ENCODE data around the gene TTC7B.

TTC7B gene

DNA sequence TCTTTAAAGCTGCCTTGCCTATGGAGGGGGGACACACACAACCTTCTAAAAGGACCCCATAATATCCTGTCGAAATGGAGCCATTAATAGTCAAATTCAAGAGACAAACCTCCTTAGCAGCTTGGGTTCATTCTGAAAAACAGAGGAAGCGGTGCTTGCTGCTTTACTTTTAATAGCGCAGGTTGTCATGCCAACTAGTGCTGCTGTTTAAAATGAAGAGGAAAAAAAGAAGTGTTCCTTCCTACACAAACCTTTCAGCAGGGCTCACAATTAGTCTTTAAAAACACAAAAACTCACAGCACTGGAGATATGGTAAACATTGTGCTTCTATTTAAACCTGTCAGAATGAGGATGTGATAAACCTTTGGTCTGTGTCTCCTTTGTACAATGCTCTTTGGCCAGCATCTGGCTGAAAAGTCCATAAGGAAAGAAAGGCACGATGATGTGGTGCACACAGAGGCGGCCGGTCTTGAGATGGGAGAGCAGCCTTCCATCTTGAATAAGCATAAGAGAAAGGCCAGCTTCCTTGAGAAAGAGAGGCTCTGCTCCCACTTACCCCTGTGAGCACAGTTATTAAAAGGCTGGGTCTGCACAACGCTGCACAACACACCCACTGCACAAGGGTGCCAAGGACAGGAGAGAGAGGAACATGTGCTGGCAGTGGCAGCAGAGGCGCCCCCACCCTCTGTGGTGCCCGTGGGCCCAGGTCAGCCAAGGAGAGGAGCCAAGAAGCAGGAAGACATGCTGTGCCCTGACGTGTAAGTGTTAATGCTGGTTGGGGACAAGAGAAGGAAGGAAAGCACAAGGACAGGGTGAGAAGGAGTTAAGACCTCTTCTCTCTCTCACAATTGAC lies 144.6 kb downstream of the TTC7B start:
- H3K4me3 ChIP-seq (ENCODE audit: low read depth, low read length) = no peak overlapping the region
- TF ChIP-seq, protein P1, sequence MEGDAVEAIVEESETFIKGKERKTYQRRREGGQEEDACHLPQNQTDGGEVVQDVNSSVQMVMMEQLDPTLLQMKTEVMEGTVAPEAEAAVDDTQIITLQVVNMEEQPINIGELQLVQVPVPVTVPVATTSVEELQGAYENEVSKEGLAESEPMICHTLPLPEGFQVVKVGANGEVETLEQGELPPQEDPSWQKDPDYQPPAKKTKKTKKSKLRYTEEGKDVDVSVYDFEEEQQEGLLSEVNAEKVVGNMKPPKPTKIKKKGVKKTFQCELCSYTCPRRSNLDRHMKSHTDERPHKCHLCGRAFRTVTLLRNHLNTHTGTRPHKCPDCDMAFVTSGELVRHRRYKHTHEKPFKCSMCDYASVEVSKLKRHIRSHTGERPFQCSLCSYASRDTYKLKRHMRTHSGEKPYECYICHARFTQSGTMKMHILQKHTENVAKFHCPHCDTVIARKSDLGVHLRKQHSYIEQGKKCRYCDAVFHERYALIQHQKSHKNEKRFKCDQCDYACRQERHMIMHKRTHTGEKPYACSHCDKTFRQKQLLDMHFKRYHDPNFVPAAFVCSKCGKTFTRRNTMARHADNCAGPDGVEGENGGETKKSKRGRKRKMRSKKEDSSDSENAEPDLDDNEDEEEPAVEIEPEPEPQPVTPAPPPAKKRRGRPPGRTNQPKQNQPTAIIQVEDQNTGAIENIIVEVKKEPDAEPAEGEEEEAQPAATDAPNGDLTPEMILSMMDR (IDR thresholded peaks at IDR 0.05; ENCODE audit: insufficient read depth, low read depth, low read length, missing control alignments) = no peak
- no peak for DNase-seq (ENCODE audit: low read depth)

DNA sequence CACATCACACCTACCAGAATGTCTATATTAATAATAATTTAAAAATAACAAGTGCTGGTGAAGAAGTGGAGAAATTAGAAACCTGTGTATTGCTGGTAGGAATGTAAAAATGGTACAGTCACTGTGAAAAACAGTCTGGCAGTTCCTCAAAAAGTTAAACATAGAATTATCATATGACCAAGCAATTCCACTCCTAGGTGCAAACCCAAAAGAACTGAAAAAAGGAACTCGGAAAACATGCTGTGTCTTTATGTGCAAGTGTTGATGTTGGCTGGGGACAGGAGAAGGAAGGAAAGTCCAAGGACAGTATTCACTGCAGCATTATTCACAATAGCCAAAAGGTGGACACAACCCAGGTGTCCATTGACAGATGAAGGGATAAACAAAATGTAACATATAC lies 146.5 kb downstream of the TTC7B start:
- H3K4me3 ChIP-seq (ENCODE audit: low read depth, low read length) = no peak overlapping the region
- TF ChIP-seq, protein P1 (IDR thresholded peaks at IDR 0.05; ENCODE audit: insufficient read depth, low read depth, low read length, missing control alignments) = no peak
- DNase-seq (ENCODE audit: low read depth) = no peak

DNA sequence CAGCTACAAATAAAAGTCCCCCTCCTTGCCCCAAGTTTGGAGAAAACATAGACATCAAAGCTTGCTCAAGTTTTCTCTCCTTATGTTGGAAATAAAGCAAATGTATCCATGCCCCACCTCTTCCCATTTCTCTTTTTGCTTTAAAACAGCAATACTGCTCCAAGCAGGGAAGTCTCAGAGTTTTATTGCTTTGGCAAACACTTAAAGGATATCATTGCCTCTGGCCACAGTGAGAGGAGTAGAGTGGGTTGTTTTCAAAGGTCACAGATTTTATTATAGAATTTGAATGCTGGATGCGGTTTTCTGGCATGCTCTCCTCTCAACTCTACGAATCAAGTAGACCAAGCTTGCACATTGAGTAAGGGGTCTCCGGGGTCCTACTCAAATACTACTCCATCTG lies 149.7 kb downstream of the TTC7B start:
- no peak for DNase-seq (ENCODE audit: low read depth)
- TF ChIP-seq, protein P1 (IDR thresholded peaks at IDR 0.05; ENCODE audit: insufficient read depth, low read depth, low read length, missing control alignments) = no peak
- H3K4me3 ChIP-seq (ENCODE audit: low read depth, low read length) = no peak overlapping the region

DNA sequence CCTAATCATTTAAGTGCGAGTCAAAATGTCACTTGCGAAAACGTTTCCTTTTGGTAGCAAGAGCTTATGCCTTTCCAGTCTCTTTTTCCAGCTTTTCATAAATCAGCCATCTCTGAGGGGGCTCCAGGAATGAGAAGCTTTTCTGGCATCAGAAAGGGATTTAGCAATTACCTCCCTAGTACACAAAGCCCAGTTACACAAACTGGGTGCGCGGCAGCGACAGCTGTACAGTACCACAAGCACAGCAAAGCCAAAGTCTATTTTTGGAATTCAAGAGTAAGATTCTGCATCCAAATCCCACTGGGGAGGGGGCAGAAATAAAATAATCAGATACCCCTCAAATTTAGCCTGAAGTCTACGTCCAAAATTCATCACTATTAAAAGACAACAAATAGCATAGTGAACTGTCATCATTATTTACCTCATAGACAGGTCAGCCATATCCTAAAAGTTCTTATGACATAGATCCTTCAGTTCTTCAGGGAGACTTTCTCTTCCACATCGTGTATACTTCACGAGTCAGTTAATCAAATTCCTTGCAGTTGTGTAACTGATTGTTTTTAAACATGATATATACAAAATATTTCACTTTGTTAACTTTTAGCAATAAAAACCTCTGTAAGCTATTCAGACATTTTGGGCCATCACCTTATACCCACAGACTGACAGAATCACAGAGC lies 150.8 kb downstream of the TTC7B start:
- no peak for DNase-seq (ENCODE audit: low read depth)
- H3K4me3 ChIP-seq (ENCODE audit: low read depth, low read length) = no peak overlapping the region

DNA sequence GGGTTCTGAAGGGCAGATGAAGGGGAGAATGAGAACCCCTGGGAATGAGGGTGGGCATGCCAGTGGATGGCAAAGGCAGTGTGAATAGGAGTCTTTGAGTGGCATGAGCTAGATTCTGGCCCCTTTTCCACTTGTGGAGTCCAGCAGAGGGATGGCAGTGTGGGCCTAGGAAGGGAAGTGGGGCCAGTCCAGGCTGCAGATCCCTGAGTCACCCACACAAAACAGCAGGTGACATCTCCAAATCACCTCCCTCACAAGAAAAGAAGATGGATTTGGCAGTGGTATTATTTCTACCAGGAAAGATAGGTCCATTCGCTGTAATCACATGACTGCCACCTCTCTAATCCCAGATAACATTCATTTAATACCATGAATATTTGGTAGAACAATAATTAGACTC lies 151.3 kb downstream of the TTC7B start:
- no peak overlapping the region for H3K4me3 ChIP-seq (ENCODE audit: low read depth, low read length)
- TF ChIP-seq, protein P1 (IDR thresholded peaks at IDR 0.05; ENCODE audit: insufficient read depth, low read depth, low read length, missing control alignments) = no peak
- no peak for DNase-seq (ENCODE audit: low read depth)

More for the DNA sequence above, 150.8 kb downstream of the TTC7B start:
- TF ChIP-seq, protein P1 (IDR thresholded peaks at IDR 0.05; ENCODE audit: insufficient read depth, low read depth, low read length, missing control alignments) = no peak

DNA sequence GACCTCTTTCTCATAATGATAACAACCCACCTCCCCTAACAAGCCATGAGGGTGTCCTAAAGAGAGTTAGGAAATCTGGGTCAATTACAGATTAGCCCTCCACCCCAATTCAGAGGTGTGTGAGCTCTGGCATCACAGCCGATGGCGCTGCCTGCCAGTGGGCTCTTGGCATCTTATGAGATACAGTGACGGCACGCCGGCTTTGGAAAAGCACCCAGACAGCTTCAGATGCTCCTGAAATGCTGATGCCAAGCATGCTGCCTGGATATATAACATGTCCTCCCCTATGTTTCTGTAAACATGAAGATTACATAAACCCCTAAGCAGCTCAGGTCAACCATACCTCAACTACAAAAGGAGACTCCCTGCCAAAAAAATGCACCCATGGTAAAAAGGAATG lies 152.6 kb downstream of the TTC7B start:
- no peak for DNase-seq (ENCODE audit: low read depth)
- no peak overlapping the region for H3K4me3 ChIP-seq (ENCODE audit: low read depth, low read length)
- TF ChIP-seq, protein P1 (IDR thresholded peaks at IDR 0.05; ENCODE audit: insufficient read depth, low read depth, low read length, missing control alignments) = no peak
